Activated CD4-positive, alpha-beta memory T cell treated with anti-CD3 and anti-CD28 coated beads for 36 hours (primary cell): Measurements from ENCODE around the gene FHL1. TPM values are rescaled to one million over a fixed set of nuclear protein-coding genes. Genes with fewer than 3 reads are reported as not detected.
A peak's percentile ranks its signal among the peaks of the same experiment; 100 is the strongest.

ENCODE experiments used
- CTCF ChIA-PET: fragments of 350-600 bp; sonication (Branson Sonifier 250); formaldehyde crosslinking; loops from one replicate; lab custom pipeline; 2021; ENCODE audit warnings: antibody characterized with exemption, inconsistent platforms; lab: Charles Lee
- POLR2A ChIA-PET: fragments of 350-600 bp; sonication (Branson Sonifier 250); formaldehyde crosslinking; loops from one replicate; lab custom pipeline; 2021; ENCODE audit warnings: antibody characterized with exemption; lab: Charles Lee
- DNase-seq: peaks from one replicate; pipeline ENCODE4 v3.0.0-alpha.2; 2020
- H3K27ac Mint-ChIP-seq: one replicate; pipeline ENCODE4 v1.8.0; 2021; ENCODE audit warnings: mixed read lengths
- H3K27me3 Mint-ChIP-seq: one replicate; pipeline ENCODE4 v1.8.0; 2021; ENCODE audit warnings: mixed read lengths
- H3K36me3 Mint-ChIP-seq: one replicate; pipeline ENCODE4 v1.8.0; 2021; ENCODE audit warnings: mixed read lengths
- H3K4me1 Mint-ChIP-seq: one replicate; pipeline ENCODE4 v1.8.0; 2021; ENCODE audit warnings: low read depth, mixed read lengths
- H3K4me3 Mint-ChIP-seq: one replicate; pipeline ENCODE4 v1.8.0; 2021; ENCODE audit warnings: mild to moderate bottlenecking, mixed read lengths
- H3K9me3 Mint-ChIP-seq: one replicate; pipeline ENCODE4 v1.8.0; 2021; ENCODE audit warnings: mixed read lengths
- intact Hi-C: fragments of 100-400 bp; cut with micrococcal nuclease; formaldehyde crosslinking; loops from one replicate; pipeline ENCODE4 v1.15.1; 2023
- total RNA-seq, 2 experiments: library from RNA; stranded (reverse); gene quantifications; one replicate each; pipeline ENCODE4 v1.2.3, GENCODE V29; 2021

The FHL1 gene
- total RNA-seq, 2 experiments from 2014 or later = 33.9 to 37.5 TPM

DNA sequence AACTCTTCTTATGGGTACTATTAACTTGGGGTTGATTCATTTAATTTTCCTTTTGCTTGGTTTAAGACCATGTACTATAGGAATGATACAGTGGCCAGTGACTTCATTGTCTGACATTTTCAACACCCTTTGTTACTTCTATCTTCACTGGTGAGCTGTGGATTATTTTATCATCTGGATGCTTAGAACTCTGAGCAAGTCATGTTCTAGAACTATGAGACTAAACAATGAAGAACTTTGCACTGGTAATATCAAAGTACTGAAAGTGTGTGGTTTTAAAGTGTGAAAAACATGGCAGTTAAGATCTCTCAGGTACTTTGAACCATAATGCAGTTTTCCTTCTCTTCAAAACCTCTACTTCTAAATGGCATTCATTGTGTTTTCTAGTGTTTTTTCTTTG is 56.1 kb downstream of the FHL1 start:
- POLR2A ChIA-PET = no interaction called here

DNA sequence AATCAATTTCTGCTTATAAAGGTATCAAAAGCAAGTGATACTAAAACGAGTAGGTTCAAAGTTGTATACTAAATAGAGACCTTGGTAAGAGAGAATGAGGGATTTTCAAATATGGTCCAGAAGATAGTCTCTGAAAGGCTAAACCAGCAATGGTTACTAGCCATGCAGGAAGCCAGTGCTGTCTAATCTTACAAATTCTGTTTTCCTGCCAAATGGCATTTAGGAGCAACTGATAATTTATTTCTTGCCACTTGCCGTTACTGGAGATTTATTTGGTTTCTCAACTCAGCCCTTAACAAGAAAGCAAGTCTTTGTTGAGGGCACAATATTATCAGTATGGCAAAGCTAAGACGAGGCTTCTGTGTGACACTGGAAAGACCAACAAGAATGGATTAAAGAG is 56.6 kb downstream of the FHL1 start:
- Mint-ChIP-seq H3K4me1 (peaks cover 34% of the 10 kb centered on the region), H3K27ac (no peak overlapping the region), H3K9me3 (no peaks in the 10 kb centered on the region), H3K4me3 (no peak overlapping the region), H3K36me3 (no peaks in the 10 kb centered on the region), H3K27me3 (no peaks in the 10 kb centered on the region)
- ChIA-PET POLR2A (no interaction called here), CTCF (interaction anchor here (1.7 to 3.6 kb wide), 2 partner anchors 41 to 176 kb away, joined by 5 to 24 read pairs; no protein-coding TSS in a partner anchor)
- DNase-seq = no peak
- intact Hi-C loops = loop anchor here (1.0 to 10.0 kb wide), 2 partner anchors 73 to 381 kb away; no protein-coding TSS in a partner anchor

More for the DNA sequence above, 56.1 kb downstream of the FHL1 start:
- Mint-ChIP-seq H3K27ac (no peak overlapping the region), H3K4me1 (peaks cover 34% of the 10 kb centered on the region), H3K27me3 (no peaks in the 10 kb centered on the region), H3K9me3 (no peaks in the 10 kb centered on the region), H3K4me3 (no peak overlapping the region), H3K36me3 (no peaks in the 10 kb centered on the region)
- no peak for DNase-seq
- intact Hi-C loops = loop anchor here (1.0 to 10.0 kb wide), 2 partner anchors 72 to 381 kb away; no protein-coding TSS in a partner anchor
- CTCF ChIA-PET = interaction anchor here (1.7 to 3.6 kb wide), 2 partner anchors 40 to 175 kb away, joined by 5 to 24 read pairs; no protein-coding TSS in a partner anchor

GRCh38 chrX:136204571-136204970 is 57.2 kb downstream of the FHL1 start:
- H3K4me3 Mint-ChIP-seq = no peak overlapping the region
- intact Hi-C loops = loop anchor here (10.0 kb wide), 1 partner anchor 380 kb away; no protein-coding TSS in a partner anchor
- ChIA-PET CTCF (interaction anchor here (3.6 kb wide), 1 partner anchor 176 kb away, joined by 24 read pairs; no protein-coding TSS in a partner anchor), POLR2A (no interaction called here)
- H3K9me3 Mint-ChIP-seq = no peaks in the 10 kb centered on the region
- no peaks in the 10 kb centered on the region for H3K36me3 Mint-ChIP-seq
- H3K27me3 Mint-ChIP-seq = no peaks in the 10 kb centered on the region
- H3K4me1 Mint-ChIP-seq = peaks cover 34% of the 10 kb centered on the region
- DNase-seq = peak; percentile 20
- H3K27ac Mint-ChIP-seq = peak overlapping the region; percentile 49

DNA sequence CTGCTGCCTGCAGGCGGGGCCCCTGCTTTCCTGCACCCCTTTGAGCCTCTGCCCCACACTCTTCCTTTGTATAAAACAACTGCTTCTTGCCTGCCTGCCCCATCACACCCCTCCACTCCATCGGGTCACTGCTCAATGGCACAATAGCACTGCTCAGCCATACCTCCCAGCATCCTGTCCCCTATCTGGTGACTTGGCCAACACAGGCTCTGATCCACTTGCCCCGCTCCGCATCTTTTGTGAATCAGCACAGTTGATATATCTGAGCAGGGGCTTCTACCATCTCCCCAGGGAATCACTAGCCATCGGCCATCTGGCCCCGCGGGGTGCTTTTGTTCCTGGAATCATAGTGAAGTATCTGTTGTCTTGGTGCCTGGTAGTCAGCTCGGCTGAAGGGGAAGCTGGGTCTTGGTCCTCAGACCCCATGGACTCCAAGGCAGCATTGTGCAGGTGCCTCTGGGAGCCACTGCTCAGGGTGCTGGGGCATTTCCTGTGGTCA is 58.6 kb downstream of the FHL1 start:
- intact Hi-C loops = loop anchor here (10.0 kb wide), 1 partner anchor 379 kb away; no protein-coding TSS in a partner anchor
- H3K27me3 Mint-ChIP-seq = no peaks in the 10 kb centered on the region
- POLR2A ChIA-PET = no interaction called here

GRCh38 chrX:136206916-136207315 is 59.6 kb downstream of the FHL1 start:
- CTCF ChIA-PET = no interaction called here
- Mint-ChIP-seq H3K9me3 (no peaks in the 10 kb centered on the region), H3K4me1 (peaks cover 32% of the 10 kb centered on the region), H3K4me3 (no peak overlapping the region), H3K27me3 (no peaks in the 10 kb centered on the region), H3K27ac (no peak overlapping the region), H3K36me3 (peaks cover 2% of the 10 kb centered on the region)
- POLR2A ChIA-PET = no interaction called here
- intact Hi-C loops = loop anchor here (10.0 kb wide), 1 partner anchor 378 kb away; no protein-coding TSS in a partner anchor
- no peak for DNase-seq

More for the DNA sequence above, 58.6 kb downstream of the FHL1 start:
- no peak overlapping the region for H3K4me3 Mint-ChIP-seq
- CTCF ChIA-PET = interaction anchor here (1.1 to 1.2 kb wide), 2 partner anchors 43 to 178 kb away, joined by 3 read pairs; no protein-coding TSS in a partner anchor
- peaks cover 32% of the 10 kb centered on the region for H3K4me1 Mint-ChIP-seq
- no peaks in the 10 kb centered on the region for H3K9me3 Mint-ChIP-seq
- H3K36me3 Mint-ChIP-seq = peaks cover 2% of the 10 kb centered on the region
- no peak for DNase-seq
- no peak overlapping the region for H3K27ac Mint-ChIP-seq

- Mint-ChIP-seq H3K36me3 (peaks cover 2% of the 10 kb centered on the region), H3K9me3 (no peaks in the 10 kb centered on the region), H3K27ac (no peak overlapping the region), H3K27me3 (no peaks in the 10 kb centered on the region), H3K4me3 (no peak overlapping the region), H3K4me1 (peaks cover 31% of the 10 kb centered on the region)
- DNase-seq = no peak
- ChIA-PET POLR2A (no interaction called here), CTCF (no interaction called here)
- intact Hi-C loops = loop anchor here (10.0 kb wide), 1 partner anchor 377 kb away; no protein-coding TSS in a partner anchor
Measured at GRCh38 chrX:136207546-136207945, 60.2 kb downstream of the FHL1 start.

DNA sequence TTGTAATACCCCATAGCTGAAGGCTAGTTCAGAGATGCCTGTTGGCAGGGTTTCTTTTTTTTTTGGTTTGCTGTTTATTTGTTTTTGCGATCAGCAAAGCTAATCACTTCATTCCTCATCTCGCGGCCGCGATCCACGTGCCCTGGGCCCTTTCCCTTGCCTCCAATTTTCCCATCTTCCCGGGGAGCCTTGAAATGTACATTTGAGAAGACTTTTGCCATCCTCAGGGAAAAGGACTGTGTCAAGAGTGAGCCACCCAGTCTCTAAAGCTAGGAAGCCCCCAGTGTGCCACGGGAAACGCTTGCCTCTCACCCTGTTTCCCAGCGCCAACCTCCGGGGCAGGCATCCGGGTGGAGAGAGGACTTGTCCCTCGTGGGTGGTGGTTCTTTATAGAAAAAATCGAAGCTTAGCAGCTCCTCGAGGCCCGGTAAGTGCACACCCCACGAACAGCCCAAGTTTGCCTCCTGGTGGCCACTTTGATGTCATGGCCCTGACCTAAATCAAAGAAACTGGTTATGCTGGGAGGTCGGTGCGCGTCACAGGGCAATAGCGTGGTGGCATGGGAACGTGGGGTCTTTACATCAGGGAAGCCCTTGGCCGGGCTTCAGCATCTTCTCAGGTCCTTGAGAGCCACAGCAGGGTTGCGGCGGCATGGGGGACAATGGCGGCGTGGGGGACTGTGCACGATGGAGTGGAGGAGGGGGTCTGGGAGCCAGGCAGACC is 61.8 kb downstream of the FHL1 start:
- Mint-ChIP-seq H3K9me3 (no peaks in the 10 kb centered on the region), H3K27me3 (no peaks in the 10 kb centered on the region), H3K4me3 (no peak overlapping the region), H3K27ac (no peak overlapping the region), H3K4me1 (peaks cover 15% of the 10 kb centered on the region), H3K36me3 (peaks cover 2% of the 10 kb centered on the region)
- intact Hi-C loops = loop anchor here (2.0 to 10.0 kb wide), 2 partner anchors 180 to 376 kb away; no protein-coding TSS in a partner anchor
- ChIA-PET CTCF (interaction anchor here (0.7 to 3.0 kb wide), 4 partner anchors 12 to 181 kb away, joined by 3 to 28 read pairs (median 4); no protein-coding TSS in a partner anchor), POLR2A (no interaction called here)
- DNase-seq = peak; percentile 40

DNA sequence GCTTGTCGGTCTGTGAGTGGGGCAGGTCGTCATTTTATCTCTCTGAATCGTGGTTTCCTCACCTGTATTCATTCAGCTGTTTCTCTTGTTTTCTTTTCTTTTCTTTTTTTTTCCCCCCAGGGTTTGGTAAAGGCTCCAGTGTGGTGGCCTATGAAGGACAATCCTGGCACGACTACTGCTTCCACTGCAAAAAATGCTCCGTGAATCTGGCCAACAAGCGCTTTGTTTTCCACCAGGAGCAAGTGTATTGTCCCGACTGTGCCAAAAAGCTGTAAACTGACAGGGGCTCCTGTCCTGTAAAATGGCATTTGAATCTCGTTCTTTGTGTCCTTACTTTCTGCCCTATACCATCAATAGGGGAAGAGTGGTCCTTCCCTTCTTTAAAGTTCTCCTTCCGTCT is 62.4 kb downstream of the FHL1 start:
- H3K9me3 Mint-ChIP-seq = no peaks in the 10 kb centered on the region
- CTCF ChIA-PET = interaction anchor here (1.0 to 3.0 kb wide), 3 partner anchors 14 to 181 kb away, joined by 3 to 28 read pairs (median 4); no protein-coding TSS in a partner anchor
- no peak for DNase-seq
- peaks cover 2% of the 10 kb centered on the region for H3K36me3 Mint-ChIP-seq
- no peak overlapping the region for H3K27ac Mint-ChIP-seq
- POLR2A ChIA-PET = no interaction called here
- intact Hi-C loops = loop anchor here (2.0 to 10.0 kb wide), 2 partner anchors 181 to 375 kb away; no protein-coding TSS in a partner anchor
- no peak overlapping the region for H3K4me3 Mint-ChIP-seq
- H3K4me1 Mint-ChIP-seq = peaks cover 9% of the 10 kb centered on the region
- H3K27me3 Mint-ChIP-seq = no peaks in the 10 kb centered on the region

GRCh38 chrX:136210243-136210642 is 62.9 kb downstream of the FHL1 start:
- intact Hi-C loops = no loop called here

DNA sequence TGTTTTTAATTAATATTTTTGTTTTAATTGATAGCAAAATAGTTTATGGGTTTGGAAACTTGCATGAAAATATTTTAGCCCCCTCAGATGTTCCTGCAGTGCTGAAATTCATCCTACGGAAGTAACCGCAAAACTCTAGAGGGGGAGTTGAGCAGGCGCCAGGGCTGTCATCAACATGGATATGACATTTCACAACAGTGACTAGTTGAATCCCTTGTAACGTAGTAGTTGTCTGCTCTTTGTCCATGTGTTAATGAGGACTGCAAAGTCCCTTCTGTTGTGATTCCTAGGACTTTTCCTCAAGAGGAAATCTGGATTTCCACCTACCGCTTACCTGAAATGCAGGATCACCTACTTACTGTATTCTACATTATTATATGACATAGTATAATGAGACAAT is 63.5 kb downstream of the FHL1 start:
- peaks cover 2% of the 10 kb centered on the region for H3K36me3 Mint-ChIP-seq
- CTCF ChIA-PET = interaction anchor here (1.1 to 3.0 kb wide), 2 partner anchors 25 to 182 kb away, joined by 3 to 28 read pairs; no protein-coding TSS in a partner anchor
- no peaks in the 10 kb centered on the region for H3K9me3 Mint-ChIP-seq

More at GRCh38 chrX:136210243-136210642, 62.9 kb downstream of the FHL1 start:
- H3K27me3 Mint-ChIP-seq = no peaks in the 10 kb centered on the region
- no peak overlapping the region for H3K4me3 Mint-ChIP-seq
- no peak overlapping the region for H3K27ac Mint-ChIP-seq
- CTCF ChIA-PET = interaction anchor here (1.1 to 3.0 kb wide), 2 partner anchors 25 to 182 kb away, joined by 3 to 28 read pairs; no protein-coding TSS in a partner anchor
- H3K4me1 Mint-ChIP-seq = peaks cover 6% of the 10 kb centered on the region
- POLR2A ChIA-PET = no interaction called here
- DNase-seq = no peak
- peaks cover 2% of the 10 kb centered on the region for H3K36me3 Mint-ChIP-seq
- H3K9me3 Mint-ChIP-seq = no peaks in the 10 kb centered on the region

GRCh38 chrX:136211766-136212556 is 64.6 kb downstream of the FHL1 start:
- H3K9me3 Mint-ChIP-seq = no peaks in the 10 kb centered on the region
- H3K27ac Mint-ChIP-seq = no peak overlapping the region
- POLR2A ChIA-PET = no interaction called here
- peaks cover 2% of the 10 kb centered on the region for H3K36me3 Mint-ChIP-seq
- no peaks in the 10 kb centered on the region for H3K4me1 Mint-ChIP-seq
- CTCF ChIA-PET = no interaction called here
- DNase-seq = no peak
- no peak overlapping the region for H3K4me3 Mint-ChIP-seq
- intact Hi-C loops = no loop called here
- no peaks in the 10 kb centered on the region for H3K27me3 Mint-ChIP-seq

More for the DNA sequence above, 63.5 kb downstream of the FHL1 start:
- peaks cover 4% of the 10 kb centered on the region for H3K4me1 Mint-ChIP-seq
- no peak overlapping the region for H3K27ac Mint-ChIP-seq
- intact Hi-C loops = no loop called here
- no peaks in the 10 kb centered on the region for H3K27me3 Mint-ChIP-seq
- DNase-seq = no peak
- POLR2A ChIA-PET = no interaction called here
- H3K4me3 Mint-ChIP-seq = no peak overlapping the region
